ENCODE data around the gene DYNC1I1.

GRCh38 chr7:96131525-96131924 is 359.2 kb downstream of the DYNC1I1 start:
- TF ChIP-seq GATA2 (IDR thresholded peaks at IDR 0.05; ENCODE audit: low read depth, low read length) (no peak), GATA3 (IDR thresholded peaks at IDR 0.05; ENCODE audit: low read depth, low read length) (no peak)
